HTR-8/SVneo (cell line): Measurements from ENCODE around the gene ZNF362.
A peak's percentile ranks its signal among the peaks of the same experiment; 100 is the strongest.

Source experiments
- DNase-seq: peaks from one replicate; pipeline ENCODE4 v3.0.0; 2011; ENCODE audit warnings: low spot score, mixed read lengths; ENCODE audit not compliant: insufficient read length
- FAIRE-seq: peaks from 2 replicates; lab custom pipeline; 2011; peaks lifted over from hg19 to GRCh38; lab: Jason Lieb, UNC

The ZNF362 gene

DNA sequence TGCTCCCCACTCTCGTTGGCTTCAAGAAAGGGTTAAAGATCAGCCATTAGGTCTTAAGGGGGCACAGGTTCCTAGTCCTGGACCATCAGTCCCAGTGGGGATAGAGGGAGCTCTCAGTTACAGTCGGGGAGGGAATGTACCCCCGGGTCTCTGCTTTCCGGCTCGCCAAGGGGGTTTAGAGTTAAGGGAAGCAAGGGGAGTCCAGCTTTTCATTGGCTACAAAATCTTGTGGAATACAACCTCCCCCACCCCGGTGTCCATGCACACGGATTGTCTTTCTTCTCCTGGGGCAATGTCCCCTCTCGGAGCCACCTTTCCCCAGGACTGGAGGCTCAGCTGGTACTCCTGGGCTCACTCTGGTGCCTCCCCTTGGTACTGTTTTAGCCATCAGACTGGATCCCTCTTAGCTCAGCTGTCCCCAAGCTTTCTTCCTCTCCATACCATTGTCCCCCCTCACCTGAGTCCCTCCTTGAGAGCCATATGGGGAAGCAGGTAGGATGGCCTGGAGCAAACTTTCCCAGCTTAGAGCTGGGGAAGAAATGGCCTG is 64.4 kb downstream of the ZNF362 start, which contains the start of gene A3GALT2:
A3GALT2 (minus strand) TSS at position 480 of the 547 bp plus-strand sequence; CDS start at position 480, 0 bp downstream.
- DNase-seq, result no peak
- no peak for FAIRE-seq

- FAIRE-seq, result no peak
- DNase-seq, result no peak
Measured at GRCh38 chr1:33321178-33321577, 64.9 kb downstream of the ZNF362 start.

DNA sequence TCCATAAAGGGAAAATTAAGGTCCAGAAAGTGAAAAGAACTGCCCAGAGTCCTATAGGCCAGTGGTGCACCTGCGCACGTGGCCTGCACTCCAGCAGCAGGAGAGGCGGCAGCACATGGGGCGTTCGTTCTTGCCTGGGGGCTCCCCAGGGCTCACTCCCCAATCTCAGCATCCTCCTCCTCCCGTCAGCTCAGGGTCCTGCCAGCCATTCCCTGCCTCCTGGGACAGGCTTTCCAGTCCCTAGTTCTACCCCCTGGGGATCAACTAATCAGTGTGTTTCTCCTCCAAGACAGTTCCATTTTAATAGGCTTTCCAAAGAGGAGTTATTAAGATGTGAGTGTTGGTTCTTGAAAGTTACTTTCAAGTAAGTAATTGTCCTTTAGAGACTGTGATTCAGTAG is 65.8 kb downstream of the ZNF362 start:
- no peak for FAIRE-seq
- DNase-seq, result no peak

DNA sequence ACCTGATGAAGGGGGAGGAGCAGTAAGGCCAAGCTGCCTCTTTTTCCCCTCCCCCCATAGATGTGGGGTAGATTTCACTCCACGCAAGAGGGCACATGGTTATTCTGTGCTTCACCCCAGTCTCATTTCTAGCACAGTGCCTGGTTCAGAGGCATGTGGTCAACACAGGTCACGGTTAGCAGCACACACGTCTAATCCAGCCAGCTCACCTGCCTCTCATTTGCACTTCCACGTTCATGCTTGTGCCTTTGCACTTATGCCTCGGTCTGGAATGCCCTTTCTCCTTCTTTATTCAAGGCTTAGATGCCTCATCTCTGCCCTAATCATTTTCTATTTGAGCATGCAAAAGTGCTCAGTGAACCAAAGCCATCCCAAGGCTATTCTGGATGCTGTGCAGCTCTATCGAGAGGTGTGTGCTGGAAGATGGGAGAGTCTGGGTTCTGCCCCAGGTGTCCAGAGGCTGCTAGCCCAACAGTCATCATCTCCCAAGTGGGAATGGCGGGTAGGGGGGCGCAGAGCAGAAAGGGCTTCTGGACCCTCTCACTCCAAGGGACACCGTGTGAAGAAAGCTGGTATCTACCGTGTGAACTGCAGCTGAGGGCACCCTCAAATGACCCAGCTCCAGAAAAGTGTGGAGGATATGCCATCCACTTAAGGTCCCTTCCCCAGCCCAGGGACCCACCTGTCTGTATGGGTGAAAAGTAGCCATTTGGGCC is 66.7 kb downstream of the ZNF362 start:
- FAIRE-seq, result no peak
- DNase-seq, result no peak

DNA sequence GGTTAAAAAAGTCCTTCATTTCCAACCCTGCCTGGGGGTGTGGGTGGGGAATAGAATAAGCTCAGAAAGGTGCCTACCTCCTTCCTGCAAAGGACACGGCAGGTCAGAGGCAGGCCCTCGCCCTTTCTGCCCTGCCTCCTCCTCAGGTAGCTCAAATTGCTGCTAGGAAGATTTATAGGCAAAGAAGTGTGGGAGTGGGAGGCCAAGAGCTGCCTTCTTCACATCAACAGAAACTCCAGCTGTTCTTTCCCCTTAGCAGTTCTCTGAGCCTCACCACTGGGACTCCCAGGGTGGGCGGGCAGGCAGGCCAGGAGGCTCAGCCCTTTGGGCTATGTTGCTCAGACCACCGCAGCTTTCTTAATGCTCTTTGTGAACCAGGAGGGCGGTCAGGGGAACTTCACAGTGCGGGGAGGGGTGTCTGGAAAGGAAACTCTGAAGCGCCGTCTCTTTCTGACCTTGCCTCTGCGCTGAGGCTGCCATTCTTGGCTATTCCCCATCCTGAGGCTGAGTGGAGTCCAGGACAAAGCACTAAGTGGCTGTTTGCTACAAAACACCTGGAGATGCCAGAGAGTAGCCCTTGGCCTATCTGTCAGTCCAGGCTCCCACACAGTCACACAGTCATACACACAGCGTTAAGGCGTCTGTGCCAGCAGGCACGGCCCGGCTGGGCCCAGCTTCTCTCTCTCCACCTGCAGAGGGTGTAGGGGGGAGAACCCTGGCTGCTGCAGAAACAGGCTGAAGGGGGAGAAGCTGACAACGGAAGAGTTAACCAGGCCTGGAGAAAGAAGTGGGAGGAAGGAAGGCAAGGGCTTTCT is 67.6 kb downstream of the ZNF362 start:
- FAIRE-seq (no peak), DNase-seq (no peak)

GRCh38 chr1:33324677-33325575 is 68.6 kb downstream of the ZNF362 start:
- no peak for FAIRE-seq
- DNase-seq, result no peak

DNA sequence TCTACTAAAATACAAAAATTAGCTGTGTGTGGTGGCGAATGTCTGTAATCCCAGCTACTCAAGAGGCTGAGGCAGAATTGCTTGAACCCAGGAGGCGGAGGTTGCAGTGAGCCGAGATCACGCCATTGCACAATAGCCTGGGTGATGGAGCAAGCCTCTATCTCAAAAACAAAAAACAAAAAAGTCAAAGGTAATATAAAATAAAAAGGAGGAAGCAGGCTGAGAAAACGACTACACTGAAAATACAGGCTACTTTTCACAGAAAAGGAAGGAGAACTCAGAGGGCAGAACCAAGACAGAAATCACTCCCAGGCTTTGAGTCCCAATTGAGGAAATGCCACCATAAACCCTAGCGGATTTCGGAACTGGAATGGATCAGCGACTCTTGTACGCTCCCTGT is 70.5 kb downstream of the ZNF362 start:
- no peak for DNase-seq
- no peak for FAIRE-seq

DNA sequence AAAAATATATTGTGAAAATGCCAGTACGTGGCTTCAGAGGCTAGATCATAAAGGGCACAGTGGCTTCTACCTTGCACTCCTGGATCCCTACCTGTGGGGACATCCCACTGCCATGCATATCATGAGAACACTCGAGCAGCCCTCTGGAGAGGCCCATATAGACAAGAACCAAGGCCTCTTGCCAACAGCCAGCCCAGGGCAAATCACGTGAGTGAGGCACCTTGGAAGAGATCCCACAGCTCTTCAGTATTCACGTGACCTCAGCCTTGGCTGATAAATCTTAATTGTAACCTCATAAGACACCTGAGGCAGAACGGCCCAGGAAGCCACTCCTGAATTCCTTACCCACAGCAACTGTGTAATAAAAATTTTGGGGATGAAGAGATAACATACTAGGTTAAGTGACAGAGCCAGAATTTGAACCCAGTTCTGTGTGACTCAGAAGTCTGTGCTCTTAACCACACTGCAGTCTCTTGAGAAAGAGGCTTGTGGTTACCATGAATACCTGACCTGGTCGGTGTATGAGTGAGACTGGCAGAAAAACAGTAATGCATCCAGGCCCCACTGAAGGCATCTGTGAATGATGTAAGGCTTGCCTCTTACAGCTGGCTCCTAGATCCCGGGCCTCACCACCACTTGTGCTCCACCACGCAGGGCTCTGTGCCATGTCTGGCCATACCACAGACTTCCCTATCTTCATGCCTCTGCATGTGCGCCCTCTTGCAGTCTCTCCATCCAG is 71.5 kb downstream of the ZNF362 start:
- FAIRE-seq, result no peak
- no peak for DNase-seq

DNA sequence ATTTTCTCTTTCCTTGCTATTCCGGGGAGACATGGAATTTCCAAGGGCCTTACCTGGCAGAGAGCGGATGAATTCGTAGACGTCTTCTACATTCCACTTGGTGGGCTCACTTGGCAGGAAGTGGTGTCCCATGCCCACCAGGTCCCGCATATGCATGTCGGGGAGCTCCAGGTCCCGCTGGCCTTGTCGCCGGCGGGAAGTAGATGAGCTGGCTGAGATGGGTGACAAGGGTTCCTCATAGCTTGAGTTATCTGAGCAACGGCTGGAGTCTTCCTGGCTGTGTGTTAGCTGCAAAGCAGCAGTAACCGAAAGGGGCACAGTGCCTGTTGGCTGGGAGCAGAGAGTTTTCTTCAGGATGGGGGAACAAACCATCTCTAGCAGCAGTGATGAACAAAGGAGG is 72.5 kb downstream of the ZNF362 start:
- DNase-seq (no peak), FAIRE-seq (no peak)

GRCh38 chr1:33329600-33330305 is 73.5 kb downstream of the ZNF362 start:
- no peak for FAIRE-seq

DNA sequence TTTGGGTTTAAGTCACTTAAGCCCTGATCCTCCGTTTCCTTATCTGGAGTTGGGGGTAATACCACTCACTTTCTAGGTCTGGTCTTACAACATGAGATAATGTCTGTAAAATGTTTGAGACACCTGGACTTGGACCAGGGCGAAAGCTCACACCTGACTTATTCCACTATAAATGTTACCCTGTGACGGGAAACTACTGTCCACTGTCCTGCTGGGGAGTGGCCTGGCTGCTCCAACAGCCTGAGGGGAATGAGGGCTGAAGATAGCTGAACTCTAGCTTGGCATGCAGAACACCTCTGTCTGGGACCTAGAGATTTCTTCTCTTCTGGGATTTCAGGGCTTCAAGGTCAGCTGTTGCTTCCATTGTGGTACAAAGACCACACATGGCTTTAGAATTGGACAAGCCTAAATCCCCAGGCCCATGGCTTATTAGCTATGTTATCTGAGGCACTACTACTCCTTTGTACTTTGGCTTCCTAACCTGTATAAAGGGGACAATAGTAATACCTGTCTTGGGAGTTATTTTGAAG is 74.1 kb downstream of the ZNF362 start:
- FAIRE-seq, result no peak
- DNase-seq, result no peak

More at GRCh38 chr1:33329600-33330305, 73.5 kb downstream of the ZNF362 start:
- no peak for DNase-seq

DNA sequence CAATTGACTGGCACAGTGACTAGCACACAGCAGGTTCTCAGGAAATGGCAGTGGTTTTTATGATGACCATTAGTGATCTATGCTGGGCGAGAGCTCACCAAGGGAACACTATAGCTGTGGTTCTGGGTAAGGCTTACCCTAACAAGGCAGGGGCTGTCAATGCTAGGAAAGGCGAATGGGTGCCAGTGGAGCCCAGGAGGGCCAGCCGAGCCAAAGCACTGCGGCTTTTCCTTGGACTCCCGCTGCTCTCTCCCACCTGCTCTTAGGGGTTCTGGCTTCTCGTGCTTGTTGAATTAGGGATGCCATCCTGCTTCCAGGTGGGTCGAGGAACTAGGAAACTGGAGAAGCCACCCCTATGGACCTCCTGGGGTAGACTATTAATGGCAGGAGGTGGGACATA is 74.6 kb downstream of the ZNF362 start:
- DNase-seq (no peak), FAIRE-seq (no peak)

GRCh38 chr1:33331444-33332356 is 75.4 kb downstream of the ZNF362 start:
- DNase-seq (no peak), FAIRE-seq (peak; percentile 59)

- DNase-seq (no peak), FAIRE-seq (no peak)
Measured at GRCh38 chr1:33332357-33332789, 76.1 kb downstream of the ZNF362 start.

DNA sequence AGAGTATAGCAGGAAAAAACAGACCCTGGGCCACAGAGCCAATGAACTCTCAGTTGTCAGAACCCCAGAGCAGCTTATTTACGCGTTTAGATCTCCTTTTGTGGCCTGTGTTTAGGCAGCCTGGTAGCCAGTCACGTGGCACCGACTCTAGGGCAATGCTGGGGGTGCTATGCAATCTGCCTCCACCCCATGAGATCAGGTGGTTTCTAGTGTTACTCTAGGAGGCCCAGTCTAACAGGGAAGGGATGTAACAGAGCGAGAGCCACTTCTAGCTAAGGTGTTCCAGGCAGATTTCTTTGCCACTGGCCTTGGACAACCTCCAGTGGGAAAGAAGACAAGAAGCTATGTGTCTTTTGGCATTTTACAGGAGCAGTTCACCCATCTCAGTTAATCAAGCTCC is 76.6 kb downstream of the ZNF362 start:
- no peak for DNase-seq
- FAIRE-seq, result no peak

- FAIRE-seq (no peak), DNase-seq (no peak)
Measured at GRCh38 chr1:33334081-33334552, 77.8 kb downstream of the ZNF362 start.

- no peak for DNase-seq
- FAIRE-seq, result no peak
Measured at GRCh38 chr1:33335020-33335419, 78.7 kb downstream of the ZNF362 start.
